NCI-H1105 (cell line): ENCODE measurements around the gene SLAIN2.

Experiments used
- DNase-seq: peaks from one replicate; lab custom pipeline; 2025; lab: John Stamatoyannopoulos, UW

SLAIN2 gene

DNA sequence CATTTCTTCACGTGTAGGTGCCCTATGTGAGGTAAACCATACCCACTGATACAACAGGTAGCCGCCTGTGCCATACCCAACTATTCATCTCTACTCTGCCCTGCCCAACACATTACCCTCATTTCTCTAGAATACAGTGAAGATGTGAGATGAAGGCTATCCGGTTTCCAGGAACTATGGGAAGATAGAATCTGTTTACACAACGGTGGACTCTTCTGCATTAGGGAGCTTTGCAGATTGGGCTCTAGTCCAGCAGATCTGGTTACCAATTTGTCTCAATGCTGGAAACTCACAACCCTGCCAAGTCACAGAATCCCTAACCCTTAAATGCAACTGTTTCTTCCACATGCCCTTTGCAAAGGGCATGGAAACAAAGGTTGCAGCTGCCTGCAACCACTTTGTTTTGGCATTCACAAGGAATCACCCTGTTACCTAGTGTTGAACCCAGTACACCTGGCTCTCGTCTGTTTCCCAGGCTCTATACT is 6.4 kb upstream of the SLAIN2 start:
- DNase-seq: no peak

GRCh38 chr4:48336146-48336870 is 5.0 kb upstream of the SLAIN2 start:
- no peak for DNase-seq

DNA sequence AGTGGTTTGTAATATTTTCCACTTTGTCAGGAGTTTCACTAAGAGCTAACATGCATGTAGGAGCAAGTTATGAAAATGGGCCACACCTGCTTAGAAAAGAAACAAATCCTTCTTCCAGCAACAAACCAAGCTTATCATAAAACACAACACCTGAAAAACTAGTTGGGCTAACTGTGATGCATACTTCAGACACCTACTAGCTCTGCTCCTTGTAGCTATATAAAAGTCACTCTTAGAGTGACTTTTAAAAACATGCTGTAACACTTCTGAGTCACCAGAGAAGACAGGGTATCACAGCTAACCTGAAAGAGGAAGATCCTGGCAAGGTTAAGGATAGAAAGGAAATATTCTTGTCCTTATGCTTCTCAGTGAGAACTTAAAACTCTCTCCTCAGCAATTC is 3.6 kb upstream of the SLAIN2 start:
- DNase-seq: no peak

- no peak for DNase-seq
Measured at GRCh38 chr4:48339642-48340041, 1.7 kb upstream of the SLAIN2 start.

DNA sequence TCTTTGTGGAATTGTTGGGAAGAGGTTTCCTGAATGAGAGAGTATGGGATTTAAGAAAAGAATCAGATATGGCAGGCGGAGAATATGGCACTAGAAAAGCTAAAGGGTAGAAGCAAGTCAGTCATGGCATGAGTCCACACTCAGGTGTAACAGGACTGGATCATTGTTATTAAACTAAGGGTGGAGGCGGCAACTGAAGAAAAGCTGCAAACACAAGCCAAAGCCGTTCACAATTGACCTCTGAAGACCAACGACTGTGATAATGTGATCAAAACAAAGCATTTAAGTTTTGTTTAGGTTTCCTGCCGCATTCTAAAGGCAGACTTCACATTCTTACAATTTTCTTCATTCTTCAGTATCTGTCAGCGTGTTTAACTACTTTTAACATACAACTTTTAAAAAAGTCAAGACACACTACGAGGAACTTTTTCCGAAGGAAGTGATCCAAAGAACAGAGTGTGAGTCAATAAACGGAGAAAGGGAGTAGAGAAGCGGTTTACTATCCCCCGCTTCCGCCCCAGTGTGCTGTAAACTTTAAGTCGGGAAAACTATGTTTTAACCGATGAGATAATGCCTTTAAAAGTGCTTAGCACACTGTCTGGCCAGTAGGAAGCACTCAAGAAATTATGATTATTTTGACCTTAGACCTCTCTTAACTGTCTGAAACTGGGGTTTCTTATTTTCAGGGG is 909 bp upstream of the SLAIN2 start:
- no peak for DNase-seq

DNA sequence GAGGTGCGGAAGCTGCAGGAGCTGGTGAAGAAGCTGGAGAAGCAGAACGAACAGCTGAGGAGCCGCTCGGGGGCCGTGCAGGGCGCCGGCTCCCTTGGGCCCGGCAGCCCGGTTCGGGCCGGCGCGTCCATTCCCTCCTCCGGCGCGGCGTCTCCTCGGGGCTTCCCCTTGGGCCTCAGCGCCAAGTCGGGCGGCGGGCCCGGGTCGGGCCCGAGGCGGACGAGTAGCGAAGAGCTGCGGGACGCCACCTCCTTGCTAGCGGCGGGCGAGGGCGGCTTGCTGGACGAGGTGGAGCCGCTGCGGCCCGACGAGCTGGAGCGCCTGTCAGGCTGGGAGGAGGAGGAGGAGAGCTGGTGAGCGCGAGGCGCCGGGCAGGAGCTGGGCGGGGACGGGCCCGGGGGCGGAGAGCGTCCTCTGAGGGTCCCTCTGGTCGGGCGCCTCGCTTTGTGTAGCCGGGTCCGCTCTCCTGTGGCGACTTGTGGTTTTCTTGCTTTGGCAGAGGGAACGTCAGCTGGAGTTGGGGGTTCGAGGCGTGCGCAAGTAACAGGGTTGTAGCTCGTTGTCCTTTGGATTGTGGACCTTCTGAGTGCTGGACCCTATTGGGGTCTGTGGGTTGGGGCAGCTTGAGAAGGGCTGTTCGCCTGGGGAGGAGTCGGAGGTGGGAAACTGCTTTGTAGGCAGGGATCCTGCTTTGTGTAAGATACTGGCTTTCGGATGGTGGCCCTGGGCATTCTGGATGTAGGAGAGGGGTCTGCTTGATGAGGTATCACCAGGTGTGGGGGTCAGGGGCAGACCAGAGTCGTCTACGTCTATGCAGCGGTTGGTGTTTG is 662 bp downstream of the SLAIN2 start:
- DNase-seq: no peak

DNA sequence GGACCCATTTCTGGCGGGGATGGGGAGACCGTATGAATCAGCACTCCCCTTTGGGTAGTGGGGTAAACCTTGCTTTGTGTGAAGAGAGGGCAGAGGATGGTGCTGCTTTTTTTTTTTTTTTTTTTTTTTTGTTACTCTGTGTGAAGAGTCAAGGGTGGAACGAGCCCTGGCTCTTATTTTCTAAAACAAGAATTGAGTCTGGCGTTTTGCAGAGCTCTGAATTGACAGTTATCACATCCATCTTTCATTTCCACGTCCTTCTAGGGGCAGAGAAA is 1.2 kb downstream of the SLAIN2 start:
- DNase-seq: no peak

GRCh38 chr4:48343035-48343434 is 1.7 kb downstream of the SLAIN2 start:
- no peak for DNase-seq

DNA sequence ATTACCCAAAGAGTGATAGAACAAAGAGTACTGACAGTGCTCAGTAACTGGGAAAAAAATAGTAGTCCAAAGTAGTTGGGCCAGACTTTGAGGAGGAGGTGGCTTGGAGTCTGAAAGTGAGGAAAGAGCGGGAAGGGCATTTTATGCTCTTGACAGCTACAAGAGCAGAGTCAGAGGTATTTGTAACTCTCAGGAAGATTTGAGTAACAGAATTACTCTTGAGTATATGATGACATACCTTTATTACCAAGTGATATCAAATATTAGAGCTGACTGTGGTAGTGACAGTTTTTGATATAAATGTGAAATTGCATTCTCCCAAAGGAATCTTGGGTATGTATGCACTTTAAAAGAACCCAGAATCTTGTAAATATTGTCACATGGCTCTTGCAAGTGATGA is 2.2 kb downstream of the SLAIN2 start:
- DNase-seq: no peak

DNA sequence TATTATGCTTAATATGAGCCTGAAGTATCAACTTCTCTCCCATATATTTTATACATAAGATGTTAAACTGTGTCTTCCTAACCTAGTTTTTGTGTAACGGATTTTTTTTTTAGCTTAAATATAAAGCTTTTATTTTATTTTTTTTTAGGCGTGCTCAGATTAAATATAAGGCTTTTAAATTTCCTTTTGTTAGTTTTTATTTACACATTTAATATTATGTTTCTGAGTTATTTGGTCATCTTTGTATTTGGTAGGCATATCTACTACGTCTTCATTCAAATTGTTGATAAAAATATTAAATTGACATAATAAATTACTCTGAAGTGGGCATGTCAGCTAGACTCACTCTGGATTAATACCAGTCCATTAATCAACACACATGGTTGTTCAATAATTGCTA is 4.2 kb downstream of the SLAIN2 start:
- DNase-seq: no peak

- DNase-seq: no peak
Measured at GRCh38 chr4:48346594-48346993, 5.3 kb downstream of the SLAIN2 start.

DNA sequence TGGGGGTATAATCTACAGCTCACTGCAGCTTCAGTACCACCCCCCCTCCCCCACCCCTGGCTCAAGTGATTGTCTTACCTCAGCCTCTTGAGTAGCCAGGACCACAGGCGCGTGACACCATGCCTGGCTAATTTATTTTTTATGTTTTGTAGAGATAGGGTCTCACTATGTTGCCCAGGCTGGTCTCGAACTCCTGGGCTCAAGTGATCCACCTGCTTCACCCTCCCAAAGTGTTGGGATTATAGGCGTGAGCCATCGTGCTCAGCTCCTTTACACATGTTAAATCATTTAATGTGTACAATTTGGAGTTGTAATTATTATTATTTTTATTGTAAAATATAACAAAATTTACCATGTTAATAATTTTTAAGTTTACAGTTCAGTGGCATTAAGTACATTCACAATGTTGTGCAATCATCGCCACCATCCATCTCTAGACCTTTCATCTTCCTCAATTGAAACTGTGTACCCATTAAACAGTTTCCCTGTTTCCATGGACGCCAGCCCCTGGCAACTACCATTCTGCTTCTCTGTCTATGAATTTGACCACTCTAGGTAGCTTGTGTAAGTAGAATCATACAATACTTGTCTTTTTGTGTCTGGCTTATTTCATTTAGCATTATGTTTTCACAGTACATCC is 6.1 kb downstream of the SLAIN2 start:
- DNase-seq: no peak

- no peak for DNase-seq
Measured at GRCh38 chr4:48350871-48351270, 9.5 kb downstream of the SLAIN2 start.

- DNase-seq: no peak
Measured at GRCh38 chr4:48352793-48353192, 11.5 kb downstream of the SLAIN2 start.

- DNase-seq: no peak
Measured at GRCh38 chr4:48356355-48356754, 15.0 kb downstream of the SLAIN2 start.

DNA sequence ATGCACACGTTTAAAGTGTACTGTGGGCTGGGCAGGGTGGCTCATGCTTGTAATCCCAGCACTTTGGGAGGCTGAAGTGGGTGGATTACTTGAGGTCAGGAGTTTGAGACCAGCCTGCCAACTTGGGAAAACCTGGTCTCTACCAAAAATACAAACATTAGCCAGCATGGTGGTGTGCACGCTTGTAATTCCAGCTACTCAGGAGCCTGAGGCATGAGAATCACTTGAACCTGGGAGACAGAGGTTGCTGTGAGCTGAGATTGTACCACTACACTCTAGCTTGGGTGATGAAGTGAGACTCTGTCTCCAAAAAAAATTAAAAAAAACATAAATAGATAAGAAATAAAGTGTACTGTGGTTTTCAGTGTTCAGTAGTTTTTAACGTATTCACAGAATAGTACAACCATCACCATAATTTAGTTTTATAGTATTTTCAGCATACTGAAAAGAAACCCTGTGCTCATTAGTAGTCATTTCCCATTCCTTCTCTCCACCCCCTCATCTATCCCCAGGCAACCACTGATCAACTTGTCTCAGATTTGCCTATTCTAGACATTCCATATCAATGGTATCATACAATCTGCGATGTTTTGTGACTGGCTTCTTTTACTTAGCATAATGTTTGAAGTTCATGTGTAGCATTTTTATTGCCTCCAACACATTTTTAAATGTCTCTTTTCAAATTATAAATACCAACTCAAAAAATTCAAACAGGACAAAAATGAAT is 19.1 kb downstream of the SLAIN2 start:
- no peak for DNase-seq

DNA sequence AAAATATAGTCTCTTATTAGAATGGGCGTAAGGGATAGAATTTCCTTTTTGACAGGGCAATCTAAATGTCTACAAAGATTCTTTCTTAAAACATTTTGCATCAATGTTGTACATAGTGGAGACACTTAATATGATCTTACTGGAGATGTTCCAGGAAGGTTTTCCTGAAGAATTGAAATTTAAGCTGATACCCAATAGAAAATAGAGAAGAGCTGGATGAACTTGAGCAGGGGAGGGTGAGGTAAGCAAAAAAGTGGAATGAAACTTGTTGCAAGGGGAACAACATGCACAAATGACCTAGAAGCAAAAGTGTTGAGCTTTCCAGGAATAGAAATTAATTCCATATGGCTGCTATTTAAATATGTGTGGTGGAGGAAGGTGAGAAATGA is 19.7 kb downstream of the SLAIN2 start:
- no peak for DNase-seq

DNA sequence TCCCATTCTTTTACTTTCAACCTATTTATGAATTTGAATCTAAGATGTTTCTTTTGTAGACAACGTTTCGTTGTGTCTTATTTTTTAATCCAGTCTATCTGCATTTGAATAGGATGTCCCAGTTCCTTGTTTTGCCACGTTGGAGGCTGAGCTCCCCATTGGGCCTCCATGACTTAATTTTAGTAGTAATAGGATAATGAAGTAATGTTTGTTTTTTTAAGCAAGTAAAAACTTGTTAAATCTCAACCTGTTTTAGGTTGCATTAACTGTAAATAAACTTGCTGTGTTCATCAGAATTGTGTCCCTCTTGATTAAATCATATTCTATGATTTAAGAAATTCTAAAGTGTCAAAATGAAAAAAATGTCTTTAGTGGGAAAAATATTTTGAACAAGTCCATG is 25.3 kb downstream of the SLAIN2 start:
- no peak for DNase-seq

DNA sequence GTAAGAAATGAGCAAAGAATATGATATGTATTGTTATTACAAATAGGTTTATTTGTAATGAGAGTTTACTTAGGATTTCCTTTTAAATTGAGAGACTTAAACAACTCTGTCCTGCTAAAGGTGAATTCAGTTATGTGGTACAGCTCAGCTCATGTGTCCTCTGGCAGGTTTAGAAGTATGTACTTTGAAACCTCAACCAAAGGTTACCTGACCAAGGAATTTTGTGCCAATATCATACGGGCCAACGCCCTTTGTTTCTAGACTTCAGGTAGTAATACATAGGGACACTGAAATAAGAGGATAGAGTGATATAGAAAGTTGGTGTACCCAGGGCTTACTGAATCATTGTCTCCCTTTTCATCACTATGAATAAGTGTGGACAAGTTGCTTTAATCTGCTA is 25.7 kb downstream of the SLAIN2 start:
- no peak for DNase-seq

DNA sequence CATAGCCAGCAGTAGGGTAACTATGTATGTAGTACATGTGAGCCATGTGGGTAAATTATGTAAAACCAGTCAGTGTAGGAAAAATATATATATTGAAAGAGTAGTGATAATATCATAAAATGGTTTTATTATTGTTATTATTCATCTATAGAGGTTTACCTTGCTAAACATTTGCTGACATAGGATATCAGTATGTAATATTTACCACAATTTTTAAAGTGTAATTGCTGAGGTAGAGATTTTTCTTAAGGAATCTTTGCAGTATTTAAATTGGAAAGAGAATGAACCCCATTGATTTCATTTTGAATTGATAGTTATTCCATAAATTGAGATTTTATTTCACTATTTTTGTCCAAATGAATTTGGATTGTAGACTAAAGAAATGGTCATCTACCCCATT is 27.1 kb downstream of the SLAIN2 start:
- no peak for DNase-seq

DNA sequence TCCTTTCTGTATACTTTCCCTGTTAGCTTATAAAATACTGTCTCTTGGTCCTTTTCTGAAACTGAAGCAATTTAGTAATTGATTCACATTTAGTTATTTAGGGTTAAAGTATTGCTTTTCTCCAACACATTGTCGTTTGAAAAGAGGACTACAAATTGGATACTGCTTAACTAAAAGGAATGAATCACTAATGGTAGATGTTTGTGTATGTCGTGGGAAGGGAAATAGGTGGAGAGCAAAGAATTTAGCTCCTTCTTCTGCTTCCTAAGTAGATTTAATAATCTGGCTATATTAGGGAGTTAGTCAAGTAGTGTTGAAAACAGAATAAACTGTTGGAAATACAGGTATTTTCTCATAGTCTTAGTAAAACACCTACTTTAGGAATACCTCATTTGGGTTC is 27.9 kb downstream of the SLAIN2 start:
- no peak for DNase-seq

DNA sequence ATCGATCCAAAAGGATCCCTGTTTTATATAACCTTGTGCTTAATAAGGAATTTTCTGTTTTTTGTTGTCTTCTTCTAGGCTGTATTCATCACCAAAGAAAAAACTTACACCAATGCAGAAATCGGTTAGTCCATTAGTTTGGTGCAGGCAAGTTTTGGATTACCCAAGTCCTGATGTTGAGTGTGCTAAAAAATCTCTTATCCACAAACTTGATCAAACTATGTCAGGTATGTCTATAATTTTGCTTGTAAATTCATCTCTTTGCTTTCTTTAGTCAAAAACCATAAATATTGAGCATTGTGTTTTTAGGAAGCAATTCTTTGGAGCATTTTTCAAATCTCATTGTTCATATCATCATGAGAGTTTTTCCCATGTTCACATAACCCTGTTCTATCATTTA is 28.4 kb downstream of the SLAIN2 start:
- DNase-seq: no peak
